NCI-H2196 (cell line): ENCODE results near the gene DUSP7.

Experiments used
- DNase-seq: peaks from one replicate; lab custom pipeline; 2025; ENCODE audit not compliant: unreplicated experiment; lab: John Stamatoyannopoulos, UW

DUSP7 gene

GRCh38 chr3:52068730-52069129 is 12.4 kb upstream of the DUSP7 start:
- no peak for DNase-seq

GRCh38 chr3:52068055-52068571 is 11.7 kb upstream of the DUSP7 start:
- no peak for DNase-seq

GRCh38 chr3:52067526-52067925 is 11.2 kb upstream of the DUSP7 start:
- DNase-seq, result no peak

- DNase-seq, result no peak
These were observed 10.7 kb upstream of the DUSP7 start for GRCh38 chr3:52067046-52067445.

- peak; percentile 23 for DNase-seq
These were observed 8.9 kb upstream of the DUSP7 start for GRCh38 chr3:52065264-52065756.

- no peak for DNase-seq
These were observed 8.2 kb upstream of the DUSP7 start for GRCh38 chr3:52064561-52064960.

GRCh38 chr3:52063026-52063723 is 6.8 kb upstream of the DUSP7 start:
- DNase-seq, result no peak

- no peak for DNase-seq
These were observed 6.1 kb upstream of the DUSP7 start for GRCh38 chr3:52062505-52062904.

- DNase-seq, result no peak
These were observed 4.9 kb upstream of the DUSP7 start for GRCh38 chr3:52061121-52061910.

- no peak for DNase-seq
These were observed 3.4 kb upstream of the DUSP7 start for GRCh38 chr3:52059781-52060180.

- DNase-seq, result no peak
These were observed 1.6 kb upstream of the DUSP7 start for GRCh38 chr3:52057812-52058495.

- DNase-seq, result peak; percentile 92
These were observed 819 bp upstream of the DUSP7 start for GRCh38 chr3:52056968-52057811.

- peak; percentile 10 for DNase-seq
These were observed 627 bp downstream of the DUSP7 start for GRCh38 chr3:52055537-52056351.

GRCh38 chr3:52054661-52055511 is 1.5 kb downstream of the DUSP7 start:
- no peak for DNase-seq

- DNase-seq, result no peak
These were observed 2.8 kb downstream of the DUSP7 start for GRCh38 chr3:52053307-52054304.

- no peak for DNase-seq
These were observed 3.5 kb downstream of the DUSP7 start for GRCh38 chr3:52052831-52053306.

- no peak for DNase-seq
These were observed 4.9 kb downstream of the DUSP7 start for GRCh38 chr3:52051444-52051843.
